ENCODE data around the gene TBPL2.
"Not testable (repeated sequence)": the region's sequence is repeated elsewhere in the genome, so short reads cannot be mapped to it uniquely, and the experiment has no call there.

Gene TBPL2

GRCh38 chr14:55401751-55402150 is 38.7 kb downstream of the TBPL2 start:
- no peak for DNase-seq (ENCODE audit: low spot score)

DNA sequence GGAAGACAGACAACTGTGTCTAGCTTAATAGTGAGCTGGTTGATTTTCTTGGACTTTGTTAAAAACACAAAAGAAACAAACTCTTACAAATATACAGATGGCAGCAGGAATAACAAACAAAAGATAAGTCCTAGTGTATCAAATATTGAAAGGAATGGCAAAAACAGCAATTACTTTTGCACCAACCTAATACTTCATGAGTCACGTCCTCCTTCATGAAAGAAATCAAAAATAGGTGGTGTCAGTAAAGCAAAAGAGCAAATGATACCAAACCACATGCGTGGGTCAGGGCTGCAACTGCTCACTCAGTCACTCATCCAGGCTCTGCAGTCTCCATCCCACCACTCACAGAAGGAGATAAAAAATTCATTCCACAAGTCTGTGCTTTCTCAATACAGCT is 40.6 kb downstream of the TBPL2 start:
- DNase-seq (ENCODE audit: low spot score) = no peak

DNA sequence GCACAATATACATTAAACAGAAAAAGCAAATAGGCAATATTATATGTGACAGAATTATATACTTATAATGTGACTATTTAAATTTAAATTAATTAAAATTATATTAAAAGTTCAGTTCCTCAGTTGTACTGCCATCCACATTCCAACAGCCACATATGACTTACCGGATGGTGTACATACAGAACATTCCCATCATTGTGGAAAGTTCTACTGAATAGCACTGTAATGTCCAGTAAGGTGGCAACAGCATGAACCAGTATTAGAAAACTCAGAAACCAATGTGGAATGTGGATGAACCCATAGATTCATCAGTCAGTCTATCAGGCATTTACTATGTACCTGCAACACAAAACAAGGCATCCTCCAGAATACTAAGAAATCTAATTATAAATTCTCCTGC is 41.2 kb downstream of the TBPL2 start:
- DNase-seq (ENCODE audit: low spot score) = no peak

- DNase-seq (ENCODE audit: low spot score) = no peak
These were observed 41.7 kb downstream of the TBPL2 start for GRCh38 chr14:55398679-55399078.

GRCh38 chr14:55389330-55389729 is 51.1 kb downstream of the TBPL2 start:
- no peak for DNase-seq (ENCODE audit: low spot score)

- DNase-seq (ENCODE audit: low spot score) = no peak
These were observed 52.3 kb downstream of the TBPL2 start for GRCh38 chr14:55388160-55388559.

DNA sequence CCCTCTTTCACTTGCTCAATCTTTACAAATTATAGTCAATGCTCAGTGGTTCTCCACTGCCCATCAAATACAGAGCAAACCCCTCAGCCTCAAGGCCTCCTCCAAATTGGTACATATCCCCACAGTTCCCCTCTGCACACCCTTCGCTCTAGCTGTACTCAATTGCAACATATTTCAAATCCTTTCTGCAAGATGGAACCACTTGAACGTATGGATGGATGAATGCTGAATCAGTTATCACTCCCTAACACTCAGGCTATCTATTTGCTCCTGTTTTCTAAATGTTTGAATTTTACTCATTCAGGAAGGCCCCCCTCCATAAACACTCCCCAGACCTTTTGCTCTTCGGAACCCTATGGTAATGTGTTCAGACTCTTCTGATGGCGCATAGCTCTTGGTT is 53.3 kb downstream of the TBPL2 start:
- DNase-seq (ENCODE audit: low spot score) = no peak

DNA sequence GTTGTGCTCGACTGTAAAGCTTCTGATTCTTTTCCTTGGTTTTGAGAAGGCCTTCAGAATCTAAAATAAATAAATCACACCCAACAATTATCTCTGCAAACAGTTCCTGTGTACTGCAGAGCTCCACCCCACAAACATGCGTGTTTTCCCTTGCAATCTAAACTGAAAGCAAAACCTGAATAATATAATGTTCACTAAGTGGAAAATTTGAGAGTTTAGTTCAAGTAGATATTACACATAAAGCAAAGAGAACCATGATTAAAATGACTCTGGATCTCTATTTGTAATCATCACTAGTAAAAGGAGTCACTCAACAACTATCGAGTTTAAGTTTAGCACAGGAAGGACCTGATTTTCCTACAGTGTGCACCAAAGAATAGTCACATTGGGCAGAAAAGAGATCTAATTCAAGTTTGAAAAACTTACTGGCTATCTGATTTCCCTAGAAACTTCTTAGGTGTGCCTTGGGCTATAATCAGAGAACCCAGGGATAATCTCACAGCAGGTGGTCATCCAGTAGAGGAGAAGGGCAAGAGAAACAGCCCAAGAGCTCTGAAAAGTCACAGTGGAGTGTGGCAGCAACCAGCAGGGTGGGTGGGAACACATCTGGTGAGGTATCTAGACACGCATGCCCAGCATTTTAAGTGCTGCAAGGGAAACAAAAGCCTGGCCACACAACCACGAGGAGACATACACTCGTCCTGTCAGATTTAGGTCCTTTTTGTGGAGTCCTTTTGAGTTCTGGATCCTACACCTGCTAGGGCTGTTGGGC is 54.2 kb downstream of the TBPL2 start:
- DNase-seq (ENCODE audit: low spot score) = no peak

DNA sequence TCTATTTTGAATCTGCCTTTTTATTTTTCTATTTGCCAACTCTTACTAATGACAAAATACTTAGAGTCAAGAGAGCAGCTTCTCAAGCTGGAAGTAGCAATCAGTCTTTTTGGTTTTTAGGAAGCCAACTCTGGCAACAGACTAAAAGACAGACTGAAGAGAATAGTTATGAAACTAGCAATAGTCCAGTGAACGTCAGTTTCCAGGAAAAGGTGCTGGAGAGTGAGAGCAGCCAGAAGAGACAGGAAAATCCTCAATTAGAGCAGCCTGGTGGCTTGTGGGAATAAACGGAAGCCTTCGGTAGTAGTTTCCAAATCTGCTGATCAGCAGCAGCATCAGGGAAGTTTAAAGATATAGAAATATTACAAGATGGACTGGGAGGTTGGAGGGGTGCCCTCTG is 55.9 kb downstream of the TBPL2 start:
- DNase-seq (ENCODE audit: low spot score) = no peak

GRCh38 chr14:55383541-55384140 is 56.8 kb downstream of the TBPL2 start:
- no peak for DNase-seq (ENCODE audit: low spot score)

- DNase-seq (ENCODE audit: low spot score) = not testable (repeated sequence)
These were observed 57.4 kb downstream of the TBPL2 start for GRCh38 chr14:55383056-55383466.

DNA sequence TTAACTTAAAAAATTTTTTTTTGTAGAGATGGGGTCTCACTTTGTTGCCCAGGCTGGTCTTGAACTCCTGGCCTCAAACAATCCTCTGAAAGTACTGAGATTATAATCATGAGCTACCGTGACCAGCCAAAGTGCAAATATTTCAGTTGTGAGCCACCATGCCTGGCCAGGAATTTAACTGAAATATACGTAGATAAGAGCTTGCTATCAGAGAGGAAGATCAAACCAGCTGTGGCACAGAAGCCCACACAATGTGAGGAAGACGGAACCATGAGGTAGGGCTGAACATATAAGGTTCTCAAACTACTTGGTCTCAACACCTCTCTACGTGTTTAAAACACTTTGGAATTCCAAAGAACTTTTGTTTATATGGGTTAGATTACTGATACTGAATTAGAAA is 57.9 kb downstream of the TBPL2 start:
- no peak for DNase-seq (ENCODE audit: low spot score)

DNA sequence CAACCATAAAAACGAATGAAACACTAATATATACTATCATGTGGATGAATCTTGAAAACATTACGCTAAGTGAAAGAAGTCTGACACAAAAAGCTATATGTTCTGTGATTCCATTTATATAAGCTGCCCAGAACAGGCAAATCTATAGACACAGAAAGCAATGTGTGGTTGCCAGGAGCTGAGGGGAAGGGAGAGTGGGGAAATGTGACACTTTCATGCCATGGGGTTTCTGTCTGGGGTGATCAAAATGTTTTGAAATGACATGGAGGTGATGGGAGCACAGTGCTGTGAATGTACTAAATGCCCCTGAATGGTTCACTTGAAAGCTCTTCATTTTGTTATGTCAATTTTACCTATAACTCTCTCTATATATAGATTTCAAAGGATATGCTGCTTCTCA is 58.9 kb downstream of the TBPL2 start:
- no peak for DNase-seq (ENCODE audit: low spot score)

DNA sequence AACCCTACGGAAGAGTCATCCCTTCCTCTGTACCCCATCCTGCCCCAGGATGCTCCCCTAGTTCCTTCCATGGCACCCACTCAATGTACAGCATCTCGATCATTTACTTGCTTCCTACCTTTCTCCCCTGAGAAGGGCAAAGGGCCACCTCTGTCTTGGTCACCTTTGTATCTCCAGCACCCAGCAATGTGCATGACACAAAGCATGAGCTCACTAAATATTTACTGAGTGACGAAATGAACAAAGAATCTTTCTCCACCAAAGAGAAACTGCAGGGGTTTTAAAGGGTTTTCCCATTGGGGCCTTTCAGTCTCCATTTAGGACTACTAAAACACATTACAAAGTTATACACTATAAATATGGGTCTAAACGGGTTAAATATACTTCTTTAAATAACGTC is 59.4 kb downstream of the TBPL2 start:
- DNase-seq (ENCODE audit: low spot score) = no peak

DNA sequence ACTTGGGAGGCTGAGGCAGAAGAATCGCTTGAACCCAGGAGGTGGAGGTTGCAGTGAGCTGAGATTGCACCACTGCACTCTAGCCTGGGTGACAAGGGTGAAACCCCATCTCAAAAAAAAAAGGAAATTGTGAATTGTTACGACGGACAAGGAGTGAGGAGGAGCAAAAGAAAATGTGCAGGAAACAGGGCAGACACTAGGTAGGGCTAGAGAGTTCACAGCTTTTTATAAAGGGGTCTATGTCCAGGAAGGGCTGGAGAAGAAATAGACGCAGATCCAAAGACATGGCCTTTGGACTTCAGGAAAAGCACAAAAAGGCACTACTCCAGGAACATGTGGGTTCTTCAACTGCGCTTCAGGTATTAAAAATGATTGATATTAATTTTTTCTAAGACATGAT is 63.2 kb downstream of the TBPL2 start:
- DNase-seq (ENCODE audit: low spot score) = no peak

- DNase-seq (ENCODE audit: low spot score) = no peak
These were observed 65.6 kb downstream of the TBPL2 start for GRCh38 chr14:55374771-55375170.

GRCh38 chr14:55373784-55374705 is 66.4 kb downstream of the TBPL2 start:
- no peak for DNase-seq (ENCODE audit: low spot score)

DNA sequence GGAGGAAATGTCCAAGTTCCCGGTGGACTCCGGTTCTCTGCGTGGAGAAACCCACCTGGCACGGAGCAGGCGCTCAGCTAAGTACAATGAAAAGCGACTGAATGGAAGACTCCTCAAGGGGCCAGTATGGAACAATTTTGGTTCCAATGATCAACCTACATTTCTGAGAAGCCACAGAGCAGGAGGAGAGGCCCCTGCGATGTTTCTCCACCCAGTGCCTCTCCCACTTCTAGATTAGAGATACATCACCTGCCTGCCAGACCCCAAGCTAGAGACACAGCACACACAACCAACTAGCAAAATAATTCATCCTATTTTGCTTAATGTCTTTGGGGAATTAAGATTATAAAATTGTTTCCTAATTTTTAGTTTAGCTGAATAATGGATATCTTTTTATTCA is 67.6 kb downstream of the TBPL2 start:
- DNase-seq (ENCODE audit: low spot score) = no peak

- DNase-seq (ENCODE audit: low spot score) = no peak
These were observed 68.0 kb downstream of the TBPL2 start for GRCh38 chr14:55372423-55372822.

DNA sequence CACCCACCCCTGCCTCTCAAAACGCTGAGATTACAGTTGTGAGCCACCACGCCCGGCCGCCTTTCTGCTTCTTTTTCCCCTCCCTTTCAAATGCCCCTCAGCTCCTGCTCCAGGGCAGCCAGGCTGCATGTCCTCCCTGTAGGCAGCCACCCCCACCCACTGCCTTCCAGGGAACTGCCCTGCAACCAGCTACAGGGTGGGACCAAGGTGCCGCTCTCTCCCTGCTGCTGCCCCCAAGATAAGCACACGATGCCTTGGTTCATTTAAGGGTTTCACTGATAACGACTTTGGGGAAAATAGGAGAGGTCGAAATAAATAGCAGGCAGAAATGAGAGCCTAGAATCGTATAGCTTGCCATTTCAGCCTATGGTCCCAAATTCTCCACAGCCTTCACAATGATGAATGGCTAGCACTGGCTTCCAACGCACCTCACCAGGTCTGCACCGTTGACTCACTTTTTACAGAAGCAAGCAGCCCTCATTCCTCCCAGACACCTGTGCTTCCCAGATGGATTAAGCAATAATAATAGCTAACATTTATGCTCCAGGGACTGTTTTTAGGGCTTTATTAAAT is 69.4 kb downstream of the TBPL2 start:
- no peak for DNase-seq (ENCODE audit: low spot score)

DNA sequence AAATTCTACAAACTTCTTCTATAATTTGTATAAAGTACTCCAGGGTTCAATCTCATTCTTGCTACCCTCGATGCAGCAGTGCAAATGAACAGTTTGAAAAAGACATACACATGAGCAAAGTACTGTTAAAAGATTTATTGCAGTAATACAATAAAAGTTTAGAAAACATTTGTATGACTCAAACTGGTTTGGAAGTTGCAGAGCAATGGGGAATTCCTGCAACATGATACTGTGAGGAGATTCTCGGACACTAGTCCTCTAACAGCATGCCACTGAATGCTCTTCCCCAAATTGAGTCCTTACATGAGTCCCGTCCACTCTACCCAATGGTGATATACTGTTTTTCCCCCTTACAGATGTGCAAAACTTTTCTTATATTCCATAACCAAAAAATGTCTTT is 74.1 kb downstream of the TBPL2 start:
- DNase-seq (ENCODE audit: low spot score) = no peak

All from cerebellar cortex (tissue), 1 donor.